Measurements from ENCODE around the gene RXRA. TPM values are rescaled to one million over a fixed set of nuclear protein-coding genes. Genes with fewer than 3 reads are reported as not detected.

RXRA gene
- total and polyA plus RNA-seq, 10 of the 15 experiments (the other 5 are each of a cell fraction or from before 2014, with no cell fraction given): 0.89 to 36.8 (median 11.1) TPM

DNA sequence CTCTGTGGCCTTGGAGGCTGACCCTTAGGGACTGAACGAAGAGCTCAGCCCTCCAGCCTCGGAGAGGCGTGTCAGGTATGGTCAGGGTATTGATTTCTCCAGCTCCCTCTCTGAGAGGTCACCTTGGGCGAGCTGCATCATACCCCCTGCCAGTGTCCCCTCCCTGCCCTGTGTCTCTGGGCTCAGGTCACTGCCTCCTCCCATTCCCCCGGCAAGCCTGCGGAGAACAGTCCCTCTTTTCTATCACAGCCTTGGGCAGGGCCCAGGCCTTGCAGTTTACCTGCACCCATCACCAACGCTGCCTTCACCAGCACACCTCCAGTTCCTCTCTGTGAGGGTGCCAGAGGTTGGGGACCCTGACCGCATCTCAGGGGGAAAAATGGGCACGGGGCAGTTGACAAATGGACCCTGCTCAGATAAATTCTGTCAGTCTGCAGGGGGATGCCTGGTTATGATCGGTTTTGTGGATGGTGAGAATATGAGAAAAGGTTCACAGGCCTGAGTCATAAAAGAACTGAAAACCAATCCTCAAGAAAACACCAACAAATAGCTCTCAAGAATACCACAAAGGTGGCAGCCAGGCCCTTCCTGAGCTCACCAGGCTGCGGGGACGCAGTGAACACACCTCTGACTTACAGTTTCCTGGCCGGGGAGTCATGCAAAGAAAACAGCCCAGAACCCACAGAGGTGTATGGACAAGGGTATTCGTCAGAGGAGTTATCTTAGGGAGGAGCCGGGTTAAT lies 24.7 kb upstream of the RXRA start (continued):
- TF ChIP-seq, protein P1, sequence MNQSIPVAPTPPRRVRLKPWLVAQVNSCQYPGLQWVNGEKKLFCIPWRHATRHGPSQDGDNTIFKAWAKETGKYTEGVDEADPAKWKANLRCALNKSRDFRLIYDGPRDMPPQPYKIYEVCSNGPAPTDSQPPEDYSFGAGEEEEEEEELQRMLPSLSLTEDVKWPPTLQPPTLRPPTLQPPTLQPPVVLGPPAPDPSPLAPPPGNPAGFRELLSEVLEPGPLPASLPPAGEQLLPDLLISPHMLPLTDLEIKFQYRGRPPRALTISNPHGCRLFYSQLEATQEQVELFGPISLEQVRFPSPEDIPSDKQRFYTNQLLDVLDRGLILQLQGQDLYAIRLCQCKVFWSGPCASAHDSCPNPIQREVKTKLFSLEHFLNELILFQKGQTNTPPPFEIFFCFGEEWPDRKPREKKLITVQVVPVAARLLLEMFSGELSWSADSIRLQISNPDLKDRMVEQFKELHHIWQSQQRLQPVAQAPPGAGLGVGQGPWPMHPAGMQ (IDR thresholded peaks at IDR 0.05; ENCODE audit: borderline replicate concordance): no peak
- TF ChIP-seq SPI1 (IDR thresholded peaks at IDR 0.05; ENCODE audit: borderline replicate concordance, insufficient read depth, low read depth, low read length): no peak
- peak; percentile 32; the same call in 1 of the 2 replicates for TF ChIP-seq ATF7 (IDR thresholded peaks at IDR 0.05; ENCODE audit: low read depth)
- no peak for TF ChIP-seq TCF3 (IDR thresholded peaks at IDR 0.05; ENCODE audit: borderline replicate concordance, insufficient read depth, low read depth, low read length)
- TF ChIP-seq CEBPB (IDR thresholded peaks at IDR 0.05; ENCODE audit: borderline replicate concordance in 1 of 2, low read depth in 2 of 2, low read length in 2 of 2): no peak
- TF ChIP-seq, protein P2, sequence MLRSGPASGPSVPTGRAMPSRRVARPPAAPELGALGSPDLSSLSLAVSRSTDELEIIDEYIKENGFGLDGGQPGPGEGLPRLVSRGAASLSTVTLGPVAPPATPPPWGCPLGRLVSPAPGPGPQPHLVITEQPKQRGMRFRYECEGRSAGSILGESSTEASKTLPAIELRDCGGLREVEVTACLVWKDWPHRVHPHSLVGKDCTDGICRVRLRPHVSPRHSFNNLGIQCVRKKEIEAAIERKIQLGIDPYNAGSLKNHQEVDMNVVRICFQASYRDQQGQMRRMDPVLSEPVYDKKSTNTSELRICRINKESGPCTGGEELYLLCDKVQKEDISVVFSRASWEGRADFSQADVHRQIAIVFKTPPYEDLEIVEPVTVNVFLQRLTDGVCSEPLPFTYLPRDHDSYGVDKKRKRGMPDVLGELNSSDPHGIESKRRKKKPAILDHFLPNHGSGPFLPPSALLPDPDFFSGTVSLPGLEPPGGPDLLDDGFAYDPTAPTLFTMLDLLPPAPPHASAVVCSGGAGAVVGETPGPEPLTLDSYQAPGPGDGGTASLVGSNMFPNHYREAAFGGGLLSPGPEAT (IDR thresholded peaks at IDR 0.05; ENCODE audit: low read depth): 0 out of 2 replicates have a peak, but pooled peaks have one; percentile 18
- no peak for TF ChIP-seq RAD21 (IDR thresholded peaks at IDR 0.05; ENCODE audit: insufficient read depth, low read depth, low read length)
- TF ChIP-seq NR2F1 (conservative IDR thresholded peaks at IDR 0.05): peak; percentile 45; the same call in 1 of the 2 replicates
- TF ChIP-seq ESRRA (IDR thresholded peaks at IDR 0.05; ENCODE audit: low read length): no peak
- no peak for TF ChIP-seq POU2F2 (IDR thresholded peaks at IDR 0.05; ENCODE audit: borderline replicate concordance, low read depth, low read length)
- TF ChIP-seq, protein P3, sequence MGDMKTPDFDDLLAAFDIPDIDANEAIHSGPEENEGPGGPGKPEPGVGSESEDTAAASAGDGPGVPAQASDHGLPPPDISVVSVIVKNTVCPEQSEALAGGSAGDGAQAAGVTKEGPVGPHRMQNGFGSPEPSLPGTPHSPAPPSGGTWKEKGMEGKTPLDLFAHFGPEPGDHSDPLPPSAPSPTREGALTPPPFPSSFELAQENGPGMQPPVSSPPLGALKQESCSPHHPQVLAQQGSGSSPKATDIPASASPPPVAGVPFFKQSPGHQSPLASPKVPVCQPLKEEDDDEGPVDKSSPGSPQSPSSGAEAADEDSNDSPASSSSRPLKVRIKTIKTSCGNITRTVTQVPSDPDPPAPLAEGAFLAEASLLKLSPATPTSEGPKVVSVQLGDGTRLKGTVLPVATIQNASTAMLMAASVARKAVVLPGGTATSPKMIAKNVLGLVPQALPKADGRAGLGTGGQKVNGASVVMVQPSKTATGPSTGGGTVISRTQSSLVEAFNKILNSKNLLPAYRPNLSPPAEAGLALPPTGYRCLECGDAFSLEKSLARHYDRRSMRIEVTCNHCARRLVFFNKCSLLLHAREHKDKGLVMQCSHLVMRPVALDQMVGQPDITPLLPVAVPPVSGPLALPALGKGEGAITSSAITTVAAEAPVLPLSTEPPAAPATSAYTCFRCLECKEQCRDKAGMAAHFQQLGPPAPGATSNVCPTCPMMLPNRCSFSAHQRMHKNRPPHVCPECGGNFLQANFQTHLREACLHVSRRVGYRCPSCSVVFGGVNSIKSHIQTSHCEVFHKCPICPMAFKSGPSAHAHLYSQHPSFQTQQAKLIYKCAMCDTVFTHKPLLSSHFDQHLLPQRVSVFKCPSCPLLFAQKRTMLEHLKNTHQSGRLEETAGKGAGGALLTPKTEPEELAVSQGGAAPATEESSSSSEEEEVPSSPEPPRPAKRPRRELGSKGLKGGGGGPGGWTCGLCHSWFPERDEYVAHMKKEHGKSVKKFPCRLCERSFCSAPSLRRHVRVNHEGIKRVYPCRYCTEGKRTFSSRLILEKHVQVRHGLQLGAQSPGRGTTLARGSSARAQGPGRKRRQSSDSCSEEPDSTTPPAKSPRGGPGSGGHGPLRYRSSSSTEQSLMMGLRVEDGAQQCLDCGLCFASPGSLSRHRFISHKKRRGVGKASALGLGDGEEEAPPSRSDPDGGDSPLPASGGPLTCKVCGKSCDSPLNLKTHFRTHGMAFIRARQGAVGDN (IDR thresholded peaks at IDR 0.05): no peak
- TF ChIP-seq NFYA (IDR thresholded peaks at IDR 0.05; ENCODE audit: borderline replicate concordance, low read depth, low read length): no peak
- TF ChIP-seq, protein P4, sequence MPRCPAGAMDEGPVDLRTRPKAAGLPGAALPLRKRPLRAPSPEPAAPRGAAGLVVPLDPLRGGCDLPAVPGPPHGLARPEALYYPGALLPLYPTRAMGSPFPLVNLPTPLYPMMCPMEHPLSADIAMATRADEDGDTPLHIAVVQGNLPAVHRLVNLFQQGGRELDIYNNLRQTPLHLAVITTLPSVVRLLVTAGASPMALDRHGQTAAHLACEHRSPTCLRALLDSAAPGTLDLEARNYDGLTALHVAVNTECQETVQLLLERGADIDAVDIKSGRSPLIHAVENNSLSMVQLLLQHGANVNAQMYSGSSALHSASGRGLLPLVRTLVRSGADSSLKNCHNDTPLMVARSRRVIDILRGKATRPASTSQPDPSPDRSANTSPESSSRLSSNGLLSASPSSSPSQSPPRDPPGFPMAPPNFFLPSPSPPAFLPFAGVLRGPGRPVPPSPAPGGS (IDR thresholded peaks at IDR 0.05; ENCODE audit: borderline replicate concordance, insufficient read depth, low read depth, low read length, poor library complexity, severe bottlenecking): no peak
- no peak for TF ChIP-seq TARDBP (IDR thresholded peaks at IDR 0.05; ENCODE audit: borderline replicate concordance)
- no peak for TF ChIP-seq KAT2A (conservative IDR thresholded peaks at IDR 0.05; ENCODE audit: control insufficient read depth, low read depth, low read length)
- TF ChIP-seq STAT3 (IDR thresholded peaks at IDR 0.05; ENCODE audit: low read depth, low read length): no peak
- TF ChIP-seq KDM1A (IDR thresholded peaks at IDR 0.05; ENCODE audit: borderline replicate concordance): no peak
- TF ChIP-seq, protein P5, sequence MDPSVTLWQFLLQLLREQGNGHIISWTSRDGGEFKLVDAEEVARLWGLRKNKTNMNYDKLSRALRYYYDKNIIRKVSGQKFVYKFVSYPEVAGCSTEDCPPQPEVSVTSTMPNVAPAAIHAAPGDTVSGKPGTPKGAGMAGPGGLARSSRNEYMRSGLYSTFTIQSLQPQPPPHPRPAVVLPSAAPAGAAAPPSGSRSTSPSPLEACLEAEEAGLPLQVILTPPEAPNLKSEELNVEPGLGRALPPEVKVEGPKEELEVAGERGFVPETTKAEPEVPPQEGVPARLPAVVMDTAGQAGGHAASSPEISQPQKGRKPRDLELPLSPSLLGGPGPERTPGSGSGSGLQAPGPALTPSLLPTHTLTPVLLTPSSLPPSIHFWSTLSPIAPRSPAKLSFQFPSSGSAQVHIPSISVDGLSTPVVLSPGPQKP (IDR thresholded peaks at IDR 0.05; ENCODE audit: low read depth, low read length): no peak

Measured in GM12878 (cell line).